WERI-Rb-1 (cell line): ENCODE measurements around the gene IGFBP1.

Source experiments
- DNase-seq: peaks from one replicate; pipeline ENCODE4 v3.0.0-alpha.2; 2020
- H3K27ac ChIP-seq: fragments of 250-450 bp; sonication (Bioruptor Pico); 2 replicates; pipeline ENCODE4 v1.5.1; 2020; ENCODE audit warnings: mild to moderate bottlenecking, moderate library complexity
- H3K27me3 ChIP-seq: fragments of 250-450 bp; sonication (Bioruptor Pico); 2 replicates; pipeline ENCODE4 v1.5.1; 2021; ENCODE audit warnings: mild to moderate bottlenecking, low read depth, moderate library complexity; ENCODE audit not compliant: insufficient read depth, severe bottlenecking
- H3K36me3 ChIP-seq: fragments of 250-450 bp; sonication (Bioruptor Pico); 2 replicates; pipeline ENCODE4 v1.5.1; 2020; ENCODE audit warnings: mild to moderate bottlenecking, moderate library complexity
- H3K4me3 ChIP-seq: 2 replicates; pipeline ENCODE4 v1.5.1; 2011; ENCODE audit warnings: low read depth, mild to moderate bottlenecking, control low read depth, low read length
- H3K9me3 ChIP-seq: fragments of 250-450 bp; sonication (Bioruptor Pico); 2 replicates; pipeline ENCODE4 v1.5.1; 2021; ENCODE audit warnings: mild to moderate bottlenecking, moderate library complexity; ENCODE audit not compliant: severe bottlenecking
- TF ChIP-seq, protein P1 (sequence below): IDR thresholded peaks from 2 replicates; pipeline ENCODE4 v1.5.1; 2011; ENCODE audit warnings: low read depth, mild to moderate bottlenecking, control low read depth, inconsistent platforms, low read length

Gene IGFBP1

DNA sequence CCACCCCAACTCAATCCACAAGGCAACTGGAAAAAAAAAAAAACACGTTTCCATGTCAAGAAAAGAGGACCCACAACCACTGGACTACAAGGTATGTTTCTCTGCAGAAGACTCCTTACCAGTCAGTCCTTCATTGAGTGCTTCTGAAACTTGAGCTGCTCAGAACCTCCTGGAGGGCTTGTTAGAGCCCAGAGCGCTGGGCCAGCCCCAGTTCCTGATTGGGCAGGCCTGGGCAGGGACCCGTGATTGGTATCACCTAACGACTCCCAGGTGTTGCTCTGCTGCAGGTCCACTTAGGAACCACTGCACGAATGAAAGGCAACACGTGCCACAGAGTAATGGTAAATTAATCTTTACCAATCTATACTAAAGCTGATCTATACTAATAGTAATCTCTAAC, 14.9 kb upstream of the IGFBP1 start:
- H3K36me3 ChIP-seq: no peaks in the 10 kb centered on the region
- H3K27me3 ChIP-seq: no peaks in the 10 kb centered on the region
- H3K27ac ChIP-seq: no peak overlapping the region
- no peak overlapping the region for H3K4me3 ChIP-seq
- H3K9me3 ChIP-seq: no peaks in the 10 kb centered on the region
- no peak for DNase-seq
- TF ChIP-seq, protein P1, sequence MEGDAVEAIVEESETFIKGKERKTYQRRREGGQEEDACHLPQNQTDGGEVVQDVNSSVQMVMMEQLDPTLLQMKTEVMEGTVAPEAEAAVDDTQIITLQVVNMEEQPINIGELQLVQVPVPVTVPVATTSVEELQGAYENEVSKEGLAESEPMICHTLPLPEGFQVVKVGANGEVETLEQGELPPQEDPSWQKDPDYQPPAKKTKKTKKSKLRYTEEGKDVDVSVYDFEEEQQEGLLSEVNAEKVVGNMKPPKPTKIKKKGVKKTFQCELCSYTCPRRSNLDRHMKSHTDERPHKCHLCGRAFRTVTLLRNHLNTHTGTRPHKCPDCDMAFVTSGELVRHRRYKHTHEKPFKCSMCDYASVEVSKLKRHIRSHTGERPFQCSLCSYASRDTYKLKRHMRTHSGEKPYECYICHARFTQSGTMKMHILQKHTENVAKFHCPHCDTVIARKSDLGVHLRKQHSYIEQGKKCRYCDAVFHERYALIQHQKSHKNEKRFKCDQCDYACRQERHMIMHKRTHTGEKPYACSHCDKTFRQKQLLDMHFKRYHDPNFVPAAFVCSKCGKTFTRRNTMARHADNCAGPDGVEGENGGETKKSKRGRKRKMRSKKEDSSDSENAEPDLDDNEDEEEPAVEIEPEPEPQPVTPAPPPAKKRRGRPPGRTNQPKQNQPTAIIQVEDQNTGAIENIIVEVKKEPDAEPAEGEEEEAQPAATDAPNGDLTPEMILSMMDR: no peak

DNA sequence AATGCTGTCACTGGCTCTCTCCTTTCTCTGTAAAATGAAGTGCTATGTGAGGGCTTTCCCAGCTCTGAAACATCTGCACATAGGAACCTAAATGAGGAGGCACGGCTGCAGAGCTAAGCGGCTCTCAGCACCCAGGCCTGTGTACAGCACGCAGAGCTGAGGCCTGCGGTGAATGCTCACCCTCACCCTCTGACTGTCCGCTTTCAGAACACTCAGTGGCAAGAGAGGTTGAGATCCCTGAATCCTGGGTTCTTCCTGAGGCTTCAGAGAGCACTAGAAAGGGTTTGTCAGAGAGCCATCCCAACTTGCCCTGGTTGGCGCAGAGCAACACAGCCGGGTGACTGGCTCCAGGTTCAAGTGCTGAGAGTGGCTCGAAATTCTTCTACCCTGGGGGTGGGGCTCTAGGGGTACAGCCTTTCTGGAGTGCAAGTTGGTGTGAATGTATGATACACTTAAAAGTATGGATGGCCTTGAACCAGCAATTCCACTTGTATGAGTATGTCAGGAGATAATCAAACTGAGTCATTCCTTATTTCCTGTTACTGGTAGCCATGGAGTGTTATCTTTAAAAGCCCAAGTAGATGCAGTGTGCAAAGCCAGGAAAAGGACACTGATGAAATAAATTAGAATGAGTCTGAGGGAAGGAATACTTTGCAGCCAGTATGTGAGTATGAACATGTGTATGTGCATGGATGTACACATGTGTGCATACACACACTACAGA, 13.7 kb upstream of the IGFBP1 start:
- Histone ChIP-seq H3K9me3 (peaks cover 7% of the 10 kb centered on the region), H3K27me3 (no peaks in the 10 kb centered on the region), H3K4me3 (no peak overlapping the region), H3K36me3 (no peaks in the 10 kb centered on the region), H3K27ac (no peak overlapping the region)
- TF ChIP-seq, protein P1: no peak
- no peak for DNase-seq

DNA sequence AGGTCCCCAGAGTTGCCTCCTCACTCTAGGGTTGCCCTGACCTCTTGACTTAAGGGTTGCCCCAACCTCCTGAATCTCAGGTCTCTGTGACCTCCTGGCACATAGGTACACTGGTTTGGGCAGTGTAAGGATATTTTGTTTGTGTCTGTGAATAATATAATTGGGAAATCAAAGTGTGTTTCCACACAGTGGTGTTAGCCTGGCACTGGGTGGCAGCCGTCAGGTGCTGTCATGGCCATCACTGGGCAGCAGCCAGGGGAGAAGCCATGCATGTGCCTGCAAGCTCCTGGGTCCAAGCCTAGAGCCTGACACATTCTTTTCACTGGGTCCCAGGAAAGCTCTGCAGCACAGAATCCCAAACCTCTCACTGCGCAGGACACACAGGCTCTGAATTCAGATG, 11.8 kb upstream of the IGFBP1 start:
- no peak overlapping the region for H3K4me3 ChIP-seq
- TF ChIP-seq, protein P1: no peak
- no peaks in the 10 kb centered on the region for H3K27me3 ChIP-seq
- H3K36me3 ChIP-seq: no peaks in the 10 kb centered on the region
- no peak overlapping the region for H3K27ac ChIP-seq
- DNase-seq: no peak
- peaks cover 7% of the 10 kb centered on the region for H3K9me3 ChIP-seq

DNA sequence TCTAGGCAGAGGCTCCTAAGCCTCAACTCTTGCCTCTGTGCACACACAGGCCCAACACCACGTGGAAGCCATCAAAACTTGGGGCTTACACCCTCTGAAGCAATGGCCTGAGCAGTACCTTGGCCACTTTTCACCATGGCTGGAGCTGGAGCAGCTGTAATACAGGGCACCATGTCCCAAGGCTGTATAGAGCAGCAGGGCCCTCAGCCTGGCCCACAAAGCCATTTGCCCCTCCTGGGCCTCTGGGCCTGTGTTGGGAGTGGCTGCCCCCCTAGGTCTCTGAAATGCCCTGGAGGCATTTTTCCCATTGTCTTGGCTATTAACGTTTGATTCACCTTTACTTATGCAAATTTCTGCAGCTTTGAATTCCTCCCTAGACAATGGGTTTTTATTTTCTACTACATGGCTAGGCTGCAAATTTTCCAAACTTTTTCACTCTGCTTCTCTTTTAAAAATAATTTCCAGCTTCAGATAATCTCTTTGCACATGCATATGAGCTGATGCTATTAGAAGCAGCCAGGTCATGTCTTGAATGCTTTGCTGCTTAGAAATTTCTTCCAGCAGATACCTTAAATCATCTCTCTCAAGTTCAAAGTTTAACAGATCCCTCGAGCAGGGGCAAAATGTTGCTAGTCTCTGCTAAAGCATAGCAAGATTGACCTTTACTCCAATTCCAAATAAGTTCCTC, 9.7 kb upstream of the IGFBP1 start:
- Histone ChIP-seq H3K9me3 (peaks cover 7% of the 10 kb centered on the region), H3K27ac (no peak overlapping the region), H3K27me3 (no peaks in the 10 kb centered on the region), H3K4me3 (no peak overlapping the region), H3K36me3 (no peaks in the 10 kb centered on the region)
- no peak for DNase-seq
- TF ChIP-seq, protein P1: no peak

DNA sequence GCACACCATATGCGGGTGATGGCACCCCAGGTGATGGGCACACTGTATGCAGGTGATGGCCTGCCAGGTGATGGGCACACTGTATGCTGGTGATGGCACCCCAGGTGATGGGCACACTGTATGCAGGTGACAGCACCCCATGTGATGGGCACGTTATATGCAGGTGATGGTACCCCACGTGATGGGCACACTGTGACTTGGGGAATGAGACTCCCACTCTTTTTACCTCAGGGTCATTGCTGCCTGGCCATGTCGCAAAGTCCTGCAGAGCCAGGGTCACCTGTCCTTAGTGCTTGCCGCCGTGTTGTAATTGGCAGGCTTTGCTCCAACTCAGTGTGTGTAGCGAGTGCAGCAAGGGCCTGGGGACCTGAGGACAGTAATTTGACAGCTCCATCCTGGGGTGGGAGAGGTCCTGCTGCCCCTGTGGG, 7.8 kb upstream of the IGFBP1 start:
- Histone ChIP-seq H3K4me3 (no peak overlapping the region), H3K36me3 (no peaks in the 10 kb centered on the region), H3K27me3 (no peaks in the 10 kb centered on the region), H3K9me3 (peaks cover 7% of the 10 kb centered on the region), H3K27ac (no peak overlapping the region)
- no peak for DNase-seq
- TF ChIP-seq, protein P1: no peak
